GM21528 (cell line): ENCODE results near the gene UNK.
"Not testable (repeated sequence)": the region's sequence is repeated elsewhere in the genome, so short reads cannot be mapped to it uniquely, and the experiment has no call there.

ENCODE experiments used
- ATAC-seq: cut with Tn5 transposase; IDR thresholded peaks from one replicate; pipeline ENCODE4 v1.9.1; 2021; ENCODE audit warnings: mild to moderate bottlenecking, moderate library complexity; ENCODE audit not compliant: unreplicated experiment, low FRiP score

UNK gene

GRCh38 chr17:75791254-75791653 lies 6.6 kb downstream of the UNK start:
- no peak for ATAC-seq

- ATAC-seq = no peak
Measured at GRCh38 chr17:75793460-75793859, 8.9 kb downstream of the UNK start.

GRCh38 chr17:75795820-75796607 lies 11.4 kb downstream of the UNK start:
- no peak for ATAC-seq

GRCh38 chr17:75799402-75799801 lies 14.8 kb downstream of the UNK start:
- ATAC-seq = no peak

- no peak for ATAC-seq
Measured at GRCh38 chr17:75803883-75804282, 19.3 kb downstream of the UNK start.

- no peak for ATAC-seq
Measured at GRCh38 chr17:75806822-75807500, 22.4 kb downstream of the UNK start.

- ATAC-seq = no peak
Measured at GRCh38 chr17:75807861-75808260, 23.3 kb downstream of the UNK start.

GRCh38 chr17:75808549-75808904 lies 23.9 kb downstream of the UNK start:
- ATAC-seq = no peak

- no peak for ATAC-seq
Measured at GRCh38 chr17:75808905-75809621, 24.5 kb downstream of the UNK start.

GRCh38 chr17:75809631-75810111 lies 25.1 kb downstream of the UNK start:
- no peak for ATAC-seq

- ATAC-seq = no peak
Measured at GRCh38 chr17:75810216-75810615, 25.6 kb downstream of the UNK start.

- ATAC-seq = not testable (repeated sequence)
Measured at GRCh38 chr17:75810756-75811155, 26.1 kb downstream of the UNK start.

- ATAC-seq = no peak
Measured at GRCh38 chr17:75811174-75811573, 26.6 kb downstream of the UNK start.

- no peak for ATAC-seq
Measured at GRCh38 chr17:75812096-75813013, 27.7 kb downstream of the UNK start.

GRCh38 chr17:75813081-75814020 lies 28.7 kb downstream of the UNK start:
- ATAC-seq = no peak

- ATAC-seq = no peak
Measured at GRCh38 chr17:75814021-75814395, 29.4 kb downstream of the UNK start.

GRCh38 chr17:75814900-75815373 lies 30.3 kb downstream of the UNK start:
- no peak for ATAC-seq

GRCh38 chr17:75815399-75815798 lies 30.8 kb downstream of the UNK start:
- no peak for ATAC-seq

GRCh38 chr17:75816693-75817092 lies 32.1 kb downstream of the UNK start:
- ATAC-seq = no peak
